Measurements from ENCODE around the gene C10orf67.

C10orf67 gene

DNA sequence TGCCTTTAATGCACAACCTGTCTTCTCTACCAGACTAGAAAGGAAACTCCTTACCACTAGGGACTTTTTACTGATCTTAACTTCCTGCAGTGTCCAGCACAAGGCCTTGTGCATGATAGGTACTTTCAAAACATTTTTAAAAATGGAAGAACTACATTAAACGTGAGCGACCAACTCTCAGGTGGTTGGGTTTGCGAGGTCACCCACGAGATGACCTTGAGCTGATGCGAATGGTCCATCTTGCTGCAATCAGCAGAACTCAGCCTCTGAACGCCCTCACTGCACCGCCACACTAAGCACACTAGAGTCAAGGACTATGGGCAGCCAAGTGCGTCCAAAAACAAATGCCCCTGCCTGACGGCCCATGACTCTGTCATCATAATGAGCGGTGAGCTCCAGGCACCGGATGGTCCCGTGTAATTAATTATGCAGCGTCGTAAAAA lies 187.3 kb downstream of the C10orf67 start:
- no peak for DNase-seq

DNA sequence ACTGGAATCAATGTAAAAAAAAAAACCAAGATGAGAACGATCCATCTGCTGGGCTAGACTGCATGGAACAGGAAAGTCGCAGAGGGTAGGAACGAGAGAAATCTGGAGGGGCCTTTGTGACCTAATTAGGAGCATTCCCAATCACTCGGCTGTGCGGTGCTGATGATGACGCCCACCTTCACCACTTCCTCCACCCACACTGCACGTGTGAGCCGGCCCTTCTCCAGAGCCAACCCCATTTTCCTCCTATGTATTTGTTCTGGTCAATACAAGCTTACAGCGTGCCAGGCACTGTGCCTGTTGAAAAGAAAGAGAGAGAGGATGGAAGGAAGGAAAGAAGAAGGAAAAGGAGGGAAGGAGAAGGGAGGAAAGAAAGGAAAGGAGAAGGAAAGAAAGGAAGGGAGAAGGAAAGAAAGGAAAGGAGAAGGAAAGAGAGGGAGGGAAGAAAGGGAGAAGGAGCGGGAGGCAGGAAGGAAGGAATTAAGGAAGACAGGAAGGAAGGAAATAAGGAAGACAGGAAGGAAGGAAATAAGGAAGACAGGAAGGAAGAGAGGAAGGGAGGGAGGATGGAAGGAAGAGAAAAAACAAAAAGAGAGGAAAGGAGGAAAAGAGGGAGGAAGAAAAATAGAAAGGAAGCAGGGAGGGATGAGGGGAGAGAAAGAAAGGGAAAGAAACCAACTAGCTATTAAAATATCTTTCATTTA lies 188.0 kb downstream of the C10orf67 start:
- DNase-seq: no peak

DNA sequence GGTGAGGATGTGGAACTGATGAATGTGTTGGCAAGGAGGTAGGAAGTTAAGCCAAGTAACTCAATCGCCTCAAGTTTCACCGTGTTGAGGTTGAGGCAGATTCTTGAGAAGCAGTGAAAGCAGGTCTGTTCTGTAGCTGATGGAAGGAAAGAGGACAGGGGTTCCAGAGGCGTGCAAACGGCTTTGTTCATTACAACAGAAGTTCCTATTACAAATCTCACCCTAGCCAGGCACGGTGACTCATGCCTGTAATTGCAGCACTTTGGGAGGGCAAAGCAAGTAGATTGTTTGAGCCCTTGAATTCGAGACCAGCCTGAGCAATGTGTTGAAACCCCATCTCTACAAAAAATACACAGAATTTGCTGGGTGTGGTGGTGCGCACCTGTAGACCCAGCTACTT lies 189.4 kb downstream of the C10orf67 start:
- no peak for DNase-seq

All from stimulated activated naive CD4-positive, alpha-beta T cell (primary cell).